Ishikawa (cell line): ENCODE results near the gene CCDC92B.

ENCODE experiments used
- CEBPB ChIP-seq: IDR thresholded peaks from 2 replicates; pipeline ENCODE4 v1.6.1; 2012
- CREB1 ChIP-seq: IDR thresholded peaks from 2 replicates; pipeline ENCODE4 v1.6.1; 2012; ENCODE audit warnings: low read depth
- EGR1 ChIP-seq: IDR thresholded peaks from 2 replicates; pipeline ENCODE4 v1.6.1; 2012
- EP300 ChIP-seq: IDR thresholded peaks from 2 replicates; pipeline ENCODE4 v1.6.1; 2012; ENCODE audit warnings: borderline replicate concordance
- FOXM1 ChIP-seq: IDR thresholded peaks from 2 replicates; pipeline ENCODE4 v1.6.1; 2012; ENCODE audit warnings: low read depth, borderline replicate concordance
- NFIC ChIP-seq: IDR thresholded peaks from 2 replicates; pipeline ENCODE4 v1.6.1; 2012
- RAD21 ChIP-seq: IDR thresholded peaks from 2 replicates; pipeline ENCODE4 v1.6.1; 2012; ENCODE audit warnings: low read depth
- TAF1 ChIP-seq: IDR thresholded peaks from 2 replicates; pipeline ENCODE4 v1.6.1; 2012; ENCODE audit warnings: low read depth, mild to moderate bottlenecking
- TCF12 ChIP-seq: IDR thresholded peaks from 2 replicates; pipeline ENCODE4 v1.6.1; 2012; ENCODE audit warnings: low read depth
- TEAD4 ChIP-seq: IDR thresholded peaks from 2 replicates; pipeline ENCODE4 v1.6.1; 2012
- USF1 ChIP-seq: IDR thresholded peaks from 2 replicates; pipeline ENCODE4 v1.6.1; 2012
- YY1 ChIP-seq: IDR thresholded peaks from 2 replicates; pipeline ENCODE4 v1.6.1; 2012; ENCODE audit warnings: low read depth
- ZBTB7A ChIP-seq: IDR thresholded peaks from 2 replicates; pipeline ENCODE4 v1.6.1; 2012; ENCODE audit warnings: low read depth
- TF ChIP-seq, protein P1 (sequence below): IDR thresholded peaks from 2 replicates; pipeline ENCODE4 v1.6.1; 2012; ENCODE audit warnings: low read depth, mild to moderate bottlenecking
- TF ChIP-seq, protein P2 (sequence below): IDR thresholded peaks from 2 replicates; pipeline ENCODE4 v1.6.1; 2012

Gene CCDC92B

DNA sequence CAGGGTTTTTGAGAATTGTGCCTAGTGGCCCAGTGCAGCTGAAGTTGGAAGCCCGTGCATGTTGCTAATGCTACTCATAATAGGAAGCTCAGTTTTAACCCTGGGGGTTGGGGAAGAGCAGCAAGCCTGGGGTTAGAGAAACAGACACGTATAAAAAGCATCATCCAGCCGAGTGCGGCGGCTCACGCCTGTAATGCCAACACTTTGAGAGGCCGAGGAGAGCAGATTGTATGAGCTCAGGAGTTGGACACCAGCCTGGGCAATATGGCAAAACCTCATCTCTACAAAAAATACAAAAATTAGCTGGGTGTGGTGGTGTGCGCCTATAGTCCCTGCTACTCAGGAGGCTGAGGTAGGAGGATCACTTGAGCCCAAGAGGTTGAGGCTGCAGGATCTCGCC is 35.6 kb downstream of the CCDC92B start:
- TF ChIP-seq FOXM1: no peak
- no peak for TF ChIP-seq ZBTB7A
- TF ChIP-seq, protein P1, sequence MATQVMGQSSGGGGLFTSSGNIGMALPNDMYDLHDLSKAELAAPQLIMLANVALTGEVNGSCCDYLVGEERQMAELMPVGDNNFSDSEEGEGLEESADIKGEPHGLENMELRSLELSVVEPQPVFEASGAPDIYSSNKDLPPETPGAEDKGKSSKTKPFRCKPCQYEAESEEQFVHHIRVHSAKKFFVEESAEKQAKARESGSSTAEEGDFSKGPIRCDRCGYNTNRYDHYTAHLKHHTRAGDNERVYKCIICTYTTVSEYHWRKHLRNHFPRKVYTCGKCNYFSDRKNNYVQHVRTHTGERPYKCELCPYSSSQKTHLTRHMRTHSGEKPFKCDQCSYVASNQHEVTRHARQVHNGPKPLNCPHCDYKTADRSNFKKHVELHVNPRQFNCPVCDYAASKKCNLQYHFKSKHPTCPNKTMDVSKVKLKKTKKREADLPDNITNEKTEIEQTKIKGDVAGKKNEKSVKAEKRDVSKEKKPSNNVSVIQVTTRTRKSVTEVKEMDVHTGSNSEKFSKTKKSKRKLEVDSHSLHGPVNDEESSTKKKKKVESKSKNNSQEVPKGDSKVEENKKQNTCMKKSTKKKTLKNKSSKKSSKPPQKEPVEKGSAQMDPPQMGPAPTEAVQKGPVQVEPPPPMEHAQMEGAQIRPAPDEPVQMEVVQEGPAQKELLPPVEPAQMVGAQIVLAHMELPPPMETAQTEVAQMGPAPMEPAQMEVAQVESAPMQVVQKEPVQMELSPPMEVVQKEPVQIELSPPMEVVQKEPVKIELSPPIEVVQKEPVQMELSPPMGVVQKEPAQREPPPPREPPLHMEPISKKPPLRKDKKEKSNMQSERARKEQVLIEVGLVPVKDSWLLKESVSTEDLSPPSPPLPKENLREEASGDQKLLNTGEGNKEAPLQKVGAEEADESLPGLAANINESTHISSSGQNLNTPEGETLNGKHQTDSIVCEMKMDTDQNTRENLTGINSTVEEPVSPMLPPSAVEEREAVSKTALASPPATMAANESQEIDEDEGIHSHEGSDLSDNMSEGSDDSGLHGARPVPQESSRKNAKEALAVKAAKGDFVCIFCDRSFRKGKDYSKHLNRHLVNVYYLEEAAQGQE: no peak
- no peak for TF ChIP-seq EGR1

DNA sequence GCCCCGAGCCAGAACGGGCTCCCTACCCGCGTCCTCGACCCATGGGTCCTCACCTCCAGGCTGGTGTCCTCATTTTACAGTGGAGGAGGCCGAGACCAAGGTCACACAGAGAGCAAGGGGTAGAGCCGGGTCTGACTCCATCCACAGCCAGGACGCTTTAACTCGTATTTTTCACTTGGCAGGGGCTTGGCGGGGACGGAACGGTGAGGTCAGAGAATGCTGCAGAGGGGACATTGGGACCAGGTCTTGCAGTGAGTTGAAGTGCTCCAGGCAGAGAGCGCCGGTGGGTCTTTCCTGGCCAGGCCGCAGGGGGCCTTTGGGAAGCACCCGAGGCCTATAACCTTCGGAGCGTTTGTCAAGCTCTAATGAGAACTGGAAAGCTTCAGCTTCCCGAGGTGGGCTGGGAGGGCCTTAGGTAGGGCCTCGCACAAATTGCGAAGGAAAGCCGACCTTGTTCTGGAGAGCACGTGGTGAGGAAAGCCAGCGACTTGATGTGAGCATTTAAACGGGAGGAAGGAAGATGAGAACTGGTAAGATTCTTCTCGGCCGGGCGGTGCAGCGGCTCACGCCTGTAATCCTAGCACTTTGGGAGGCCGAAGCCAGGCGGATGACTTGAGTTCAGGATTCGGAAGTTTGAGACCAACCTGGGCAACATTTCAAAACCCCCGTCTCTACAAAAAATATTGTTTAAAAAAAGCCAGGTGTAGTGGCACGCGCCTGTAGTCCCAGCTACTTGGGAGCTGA is 37.0 kb downstream of the CCDC92B start:
- TF ChIP-seq EGR1: no peak
- TF ChIP-seq ZBTB7A: no peak
- no peak for TF ChIP-seq USF1
- no peak for TF ChIP-seq YY1
- no peak for TF ChIP-seq EP300
- no peak for TF ChIP-seq TEAD4
- TF ChIP-seq FOXM1: no peak
- TF ChIP-seq, protein P1: no peak
- TF ChIP-seq, protein P2, sequence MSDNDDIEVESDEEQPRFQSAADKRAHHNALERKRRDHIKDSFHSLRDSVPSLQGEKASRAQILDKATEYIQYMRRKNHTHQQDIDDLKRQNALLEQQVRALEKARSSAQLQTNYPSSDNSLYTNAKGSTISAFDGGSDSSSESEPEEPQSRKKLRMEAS: no peak
- no peak for TF ChIP-seq RAD21
- no peak for TF ChIP-seq NFIC
- TF ChIP-seq TAF1: no peak
- no peak for TF ChIP-seq CREB1
- TF ChIP-seq CEBPB: no peak
- no peak for TF ChIP-seq TCF12

DNA sequence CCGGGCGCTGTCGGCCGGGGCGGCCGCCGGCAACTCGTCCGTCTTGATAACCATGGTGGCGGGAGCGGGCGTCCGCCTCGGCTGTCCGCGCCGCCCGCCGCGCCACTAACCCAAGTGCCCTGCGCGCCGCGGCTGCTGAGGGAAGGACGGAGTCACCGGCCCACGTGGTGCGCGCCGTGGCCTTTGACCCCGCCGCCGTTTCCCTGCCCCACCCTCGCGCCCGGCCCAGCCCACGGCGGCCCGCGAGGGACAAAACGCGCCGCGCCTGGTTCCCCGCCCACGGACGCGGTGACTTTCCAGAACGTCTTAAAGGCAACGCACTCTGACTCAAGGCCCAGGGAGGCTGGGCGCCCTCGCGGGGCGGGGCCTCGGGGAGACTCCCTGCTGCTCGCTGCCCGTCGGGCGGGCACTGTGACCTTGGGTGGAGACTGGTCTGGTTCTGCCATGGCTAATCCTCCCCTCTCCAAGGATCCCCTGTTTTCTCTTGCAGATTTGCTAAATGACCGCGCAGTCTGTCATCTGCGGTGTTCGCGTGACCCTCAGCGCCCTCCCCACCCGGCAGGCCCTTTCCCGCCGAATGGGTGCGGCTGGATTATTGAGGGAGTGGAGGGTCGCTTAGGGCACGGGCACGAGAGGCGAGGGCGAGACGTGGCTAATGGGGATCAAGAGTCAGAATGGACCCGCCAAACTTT is 37.7 kb downstream of the CCDC92B start, which contains the start of gene CLUH:
Gene CLUH (minus strand): TSS at position 157 of the 692 bp plus-strand sequence. CDS start 103 bp downstream, at position 54.
- no peak for TF ChIP-seq ZBTB7A
- TF ChIP-seq CREB1: no peak
- TF ChIP-seq NFIC: no peak
- peak; percentile 61; the same call in 1 of the 2 replicates for TF ChIP-seq TAF1
- peak; percentile 42; the same call in 1 of the 2 replicates for TF ChIP-seq EP300
- TF ChIP-seq CEBPB: no peak
- no peak for TF ChIP-seq RAD21
- peak; percentile 65 for TF ChIP-seq TCF12
- TF ChIP-seq, protein P1: no peak
- peak; percentile 98 for TF ChIP-seq USF1
- TF ChIP-seq FOXM1: no peak
- peak; percentile 99 for TF ChIP-seq EGR1
- TF ChIP-seq, protein P2: peak; percentile 94
- TF ChIP-seq TEAD4: peak; percentile 39
- TF ChIP-seq YY1: peak; percentile 72
